Sigmoid colon (tissue), 7 donors: ENCODE data around the gene HLF. TPM values are rescaled to one million over a fixed set of nuclear protein-coding genes. Genes with fewer than 3 reads are reported as not detected.

Experiments used
- DNase-seq: peaks from one replicate; pipeline ENCODE4 v3.0.0-alpha.2; 2019
- H3K27ac ChIP-seq, 4 donors: fragments of 200-600 bp; sonication (generic); one replicate each; pipeline ENCODE4 v1.5.1; 2016 to 2019; ENCODE audit warnings: mild to moderate bottlenecking in 1 of 4
- H3K27me3 ChIP-seq, 3 donors: fragments of 200-600 bp; sonication (generic); one replicate each; pipeline ENCODE4 v1.5.1; 2019; ENCODE audit warnings: mild to moderate bottlenecking in 1 of 3
- H3K36me3 ChIP-seq, 4 donors: fragments of 200-600 bp; sonication (generic); one replicate each; pipeline ENCODE4 v1.5.1; 2016 to 2019
- H3K4me1 ChIP-seq, 4 donors: fragments of 200-600 bp; sonication (generic); one replicate each; pipeline ENCODE4 v1.5.1; 2017 to 2019
- H3K4me3 ChIP-seq, 4 donors: fragments of 200-600 bp; sonication (generic); one replicate each; pipeline ENCODE4 v1.5.1; 2017 to 2019; ENCODE audit warnings: mild to moderate bottlenecking in 2 of 4, moderate library complexity in 1 of 4
- H3K9me3 ChIP-seq, 4 donors: fragments of 200-600 bp in 3 of 4; sonication (generic) in 3 of 4; one replicate each; pipeline versions ENCODE4 v1.5.1 to v1.6.1; 2013 to 2019
- CTCF ChIP-seq, 4 experiments: fragments of 450-650 bp in 3 of 4; fragments of 200-600 bp in 1 of 4; IDR thresholded peaks; one replicate each; pipeline ENCODE4 v1.5.1; 2016 to 2019; ENCODE audit warnings: antibody characterized with exemption in 4 of 4, mild to moderate bottlenecking in 3 of 4, moderate library complexity in 2 of 4
- EP300 ChIP-seq, 4 donors: sonication (generic); formaldehyde crosslinking; IDR thresholded peaks; one replicate each; pipeline ENCODE4 v1.6.1; 2017; ENCODE audit warnings: antibody characterized with exemption in 4 of 4
- POLR2A ChIP-seq, 2 donors: fragments of 450-650 bp; IDR thresholded peaks; one replicate each; pipeline ENCODE4 v1.6.1; 2016; ENCODE audit warnings: antibody characterized with exemption in 2 of 2, mild to moderate bottlenecking in 2 of 2, moderate library complexity in 2 of 2
- POLR2AphosphoS5 ChIP-seq, 4 donors: sonication (generic); formaldehyde crosslinking; IDR thresholded peaks; one replicate each; pipeline ENCODE4 v1.6.1; 2017; ENCODE audit warnings: antibody characterized with exemption in 4 of 4
- WGBS, 2 donors: extraction: QIAGEN DNeasy Blood & Tissue Kit; methylation state at CpG; one replicate each; pipeline ENCODE4 v1.1.7; 2013; 5-methylcytosine and 5-hydroxymethylcytosine counted together
- intact Hi-C: fragments of 100-400 bp; cut with DNase I; formaldehyde crosslinking; loops from one replicate; pipeline ENCODE4 v1.15.1; 2023
- polyA plus RNA-seq, 3 donors: library from polyadenylated mRNA; stranded (reverse); fragments of 200-250 nt; gene quantifications; one replicate each; pipeline ENCODE4 v1.2.3, GENCODE V29; 2013
- total RNA-seq, 4 donors: library from RNA; depleted of rRNA; stranded (reverse); fragments of >200 nt; gene quantifications; one replicate each; pipeline ENCODE4 v1.1.0, GENCODE V29; 2016
- donor health status: healthy with polysubstance abuse.
- donor health status: Bipolar disorder and iron deficiency.
- donor health status: healthy.

HLF gene
- total and polyA plus RNA-seq, 7 donors = 0.92 to 54.0 (median 41.7) TPM

GRCh38 chr17:55366020-55366481, 101.3 kb downstream of the HLF start:
- WGBS, 2 donors = 85 to 87% methylated on average over 1 of the region's 1 CpG
- no peaks in the 10 kb centered on the region for H3K27me3 ChIP-seq
- no peaks in the 10 kb centered on the region for H3K36me3 ChIP-seq
- DNase-seq = no peak
- no peak overlapping the region for H3K4me3 ChIP-seq
- H3K9me3 ChIP-seq = no peaks in the 10 kb centered on the region
- no peaks in the 10 kb centered on the region for H3K4me1 ChIP-seq
- no peak overlapping the region for H3K27ac ChIP-seq
- intact Hi-C loops = no loop called here
- TF ChIP-seq CTCF (IDR thresholded peaks at IDR 0.05) (no peak), POLR2AphosphoS5 (IDR thresholded peaks at IDR 0.05) (no peak), POLR2A (IDR thresholded peaks at IDR 0.05) (no peak), EP300 (IDR thresholded peaks at IDR 0.05) (no peak)

- H3K4me3 ChIP-seq = no peak overlapping the region
- no peaks in the 10 kb centered on the region for H3K36me3 ChIP-seq
- WGBS, 2 donors = 42 to 70% methylated on average over 3 of the region's 3 CpGs
- H3K9me3 ChIP-seq = no peaks in the 10 kb centered on the region
- intact Hi-C loops = no loop called here
- no peaks in the 10 kb centered on the region for H3K4me1 ChIP-seq
- no peaks in the 10 kb centered on the region for H3K27me3 ChIP-seq
- no peak for DNase-seq
- no peak for TF ChIP-seq CTCF (IDR thresholded peaks at IDR 0.05)
- no peak for TF ChIP-seq POLR2AphosphoS5 (IDR thresholded peaks at IDR 0.05)
- TF ChIP-seq POLR2A (IDR thresholded peaks at IDR 0.05) = no peak
- TF ChIP-seq EP300 (IDR thresholded peaks at IDR 0.05) = no peak
- H3K27ac ChIP-seq = no peak overlapping the region
Observed at GRCh38 chr17:55368706-55369105, 103.9 kb downstream of the HLF start.

Other genes with a start within 250 kb of the HLF start
- 10 to 100 TPM; 26.9 to 51.3 (median 34.6) TPM for gene MMD, start 156.9 kb downstream of the HLF start, total RNA-seq
- gene MMD, start 156.9 kb downstream of the HLF start, polyA plus RNA-seq = 10 to 100 TPM; 12.0 to 17.8 (median 17.0) TPM
- not detected for gene SMIM36, start 246.5 kb downstream of the HLF start, total RNA-seq
- not detected for gene SMIM36, start 246.5 kb downstream of the HLF start, polyA plus RNA-seq